OCI-LY3 (cell line): Measurements from ENCODE around the gene WDR90.

Experiments used
- H2AFZ ChIP-seq: fragments of 200-600, 300-600 bp; shearing (Covaris generic); 2 replicates; pipeline ENCODE4 v1.6.0; 2014; ENCODE audit warnings: antibody characterized with exemption, low read depth, low read length
- H3K27ac ChIP-seq: fragments of 200-600, 300-600 bp; sonication (generic); 2 replicates; pipeline ENCODE4 v1.5.1; 2014; ENCODE audit warnings: mild to moderate bottlenecking, low read length, moderate library complexity, mixed read lengths
- H3K27me3 ChIP-seq: fragments of 200-600, 300-600 bp; sonication (generic); 2 replicates; pipeline ENCODE4 v1.6.1; 2014; ENCODE audit warnings: low read depth, low read length, mixed read lengths
- H3K36me3 ChIP-seq: fragments of 200-600, 300-600 bp; sonication (generic); replicated peaks from 2 replicates; pipeline ENCODE3; 2014; ENCODE audit warnings: low read depth, low read length, mixed read lengths
- H3K4me1 ChIP-seq: fragments of 300-600, 200-600 bp; sonication (generic); 2 replicates; pipeline ENCODE4 v1.6.1; 2014; ENCODE audit warnings: low read length, mixed read lengths
- H3K4me2 ChIP-seq: fragments of 200-600, 300-600 bp; sonication (generic); 2 replicates; pipeline ENCODE4 v1.6.1; 2014; ENCODE audit warnings: low read length, mixed read lengths
- H3K4me3 ChIP-seq: fragments of 300-600, 200-600 bp; sonication (generic); 2 replicates; pipeline ENCODE4 v1.5.1; 2014; ENCODE audit warnings: antibody characterized with exemption, mild to moderate bottlenecking, low read length, moderate library complexity
- H3K79me2 ChIP-seq: fragments of 300-600, 200-600 bp; shearing (Covaris generic); 2 replicates; pipeline ENCODE4 v1.6.1; 2014; ENCODE audit warnings: mild to moderate bottlenecking, low read length, mixed read lengths
- H3K9ac ChIP-seq: fragments of 300-600, 200-600 bp; shearing (Covaris generic); 2 replicates; pipeline ENCODE4 v1.6.0; 2014; ENCODE audit warnings: mild to moderate bottlenecking, low read length, moderate library complexity
- H3K9me3 ChIP-seq: fragments of 200-600, 300-600 bp; shearing (Covaris generic); 2 replicates; pipeline ENCODE4 v1.6.1; 2014; ENCODE audit warnings: low read length, mixed read lengths; ENCODE audit not compliant: insufficient read depth
- H4K20me1 ChIP-seq: fragments of 200-600, 300-600 bp; sonication (generic); 2 replicates; pipeline ENCODE4 v1.6.1; 2016; ENCODE audit warnings: low read length, mixed read lengths; ENCODE audit not compliant: insufficient read depth
- CTCF ChIP-seq: fragments of 200-600, 300-600 bp; sonication (generic); IDR thresholded peaks from 2 replicates; pipeline ENCODE4 v1.5.1; 2014; ENCODE audit warnings: antibody characterized with exemption, low read length, low read depth
- EZH2phosphoT487 ChIP-seq: fragments of 200-600 bp; shearing (Covaris generic); IDR thresholded peaks from 2 replicates; pipeline ENCODE4 v1.6.1; 2018; ENCODE audit warnings: antibody characterized with exemption, mixed run types, low read depth

The WDR90 gene

DNA sequence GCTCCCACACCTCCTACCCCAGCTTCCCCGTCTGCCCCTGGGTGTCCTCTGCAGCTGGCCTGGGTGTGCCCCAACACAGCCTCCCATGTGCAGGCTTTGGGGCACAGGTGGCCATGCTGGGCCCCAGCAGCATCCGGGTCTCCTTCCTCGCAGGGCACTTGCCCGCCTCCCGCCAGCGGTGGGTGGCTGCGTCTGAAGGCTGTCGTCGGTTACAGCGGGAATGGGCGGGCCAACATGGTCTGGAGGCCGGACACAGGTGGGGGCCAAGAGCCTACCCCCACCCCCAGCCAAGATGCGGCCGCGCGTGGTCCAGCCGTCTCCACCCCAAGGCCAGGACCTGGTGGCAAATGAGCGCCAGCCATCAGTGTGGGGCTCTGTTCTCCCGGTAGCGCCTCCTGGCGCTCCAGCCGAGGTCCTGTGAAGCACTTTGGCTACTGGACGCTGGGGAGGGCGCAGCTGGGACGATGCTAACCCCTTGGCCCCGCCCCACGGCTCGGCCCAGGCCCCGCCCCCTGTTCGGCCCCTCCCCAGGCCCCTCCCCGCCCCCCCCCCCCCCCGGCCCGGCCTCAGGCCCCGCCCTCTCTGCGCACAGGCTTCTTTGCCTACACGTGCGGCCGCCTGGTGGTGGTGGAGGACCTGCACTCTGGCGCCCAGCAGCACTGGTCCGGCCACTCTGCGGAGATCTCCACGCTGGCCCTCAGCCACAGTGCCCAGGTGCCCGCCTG is 11.5 kb downstream of the WDR90 start:
- Histone ChIP-seq H3K9me3 (no peaks in the 10 kb centered on the region), H4K20me1 (no peaks in the 10 kb centered on the region), H3K4me3 (no peak overlapping the region), H3K27ac (no peak overlapping the region), H2AFZ (no peak overlapping the region), H3K27me3 (no peaks in the 10 kb centered on the region), H3K4me1 (peaks cover 3% of the 10 kb centered on the region; the same call in 1 of the 2 replicates), H3K4me2 (0 out of 2 replicates have a peak overlapping the region, but pooled peaks have one; percentile 12), H3K9ac (no peak overlapping the region), H3K36me3 (peaks cover 4% of the 10 kb centered on the region), H3K79me2 (no peaks in the 10 kb centered on the region)
- TF ChIP-seq CTCF (peak; percentile 25), EZH2phosphoT487 (no peak)

- no peaks in the 10 kb centered on the region for H3K27me3 ChIP-seq
- TF ChIP-seq EZH2phosphoT487 (no peak), CTCF (no peak; the same call in 1 of the 2 replicates)
- H3K9ac ChIP-seq, result no peak overlapping the region
- 0 out of 2 replicates have a peak overlapping the region, but pooled peaks have one; percentile 12 for H3K4me2 ChIP-seq
- peaks cover 3% of the 10 kb centered on the region; the same call in 1 of the 2 replicates for H3K4me1 ChIP-seq
- H4K20me1 ChIP-seq, result no peaks in the 10 kb centered on the region
- H3K27ac ChIP-seq, result no peak overlapping the region
- H3K36me3 ChIP-seq, result peaks cover 4% of the 10 kb centered on the region
- H3K9me3 ChIP-seq, result no peaks in the 10 kb centered on the region
- H2AFZ ChIP-seq, result no peak overlapping the region
- no peaks in the 10 kb centered on the region for H3K79me2 ChIP-seq
- no peak overlapping the region for H3K4me3 ChIP-seq
These were observed 12.1 kb downstream of the WDR90 start for GRCh38 chr16:661184-661821.

- Histone ChIP-seq H2AFZ (no peak overlapping the region), H3K27me3 (no peaks in the 10 kb centered on the region), H3K27ac (no peak overlapping the region), H3K9me3 (no peaks in the 10 kb centered on the region), H3K4me3 (no peak overlapping the region), H3K4me2 (no peak overlapping the region), H4K20me1 (no peaks in the 10 kb centered on the region), H3K9ac (no peak overlapping the region), H3K79me2 (no peaks in the 10 kb centered on the region), H3K4me1 (peaks cover 3% of the 10 kb centered on the region; the same call in 1 of the 2 replicates), H3K36me3 (peaks cover 4% of the 10 kb centered on the region)
- TF ChIP-seq CTCF (no peak), EZH2phosphoT487 (no peak)
These were observed 12.9 kb downstream of the WDR90 start for GRCh38 chr16:662095-662494.

GRCh38 chr16:662597-662996 is 13.4 kb downstream of the WDR90 start:
- H3K4me1 ChIP-seq, result peaks cover 7% of the 10 kb centered on the region; the same call in 1 of the 2 replicates
- no peaks in the 10 kb centered on the region for H3K27me3 ChIP-seq
- H3K4me2 ChIP-seq, result no peak overlapping the region
- H3K36me3 ChIP-seq, result peaks cover 4% of the 10 kb centered on the region
- H3K4me3 ChIP-seq, result no peak overlapping the region
- no peak overlapping the region for H2AFZ ChIP-seq
- H3K9me3 ChIP-seq, result no peaks in the 10 kb centered on the region
- H3K9ac ChIP-seq, result no peak overlapping the region
- TF ChIP-seq CTCF, result no peak
- TF ChIP-seq EZH2phosphoT487, result no peak
- no peaks in the 10 kb centered on the region for H4K20me1 ChIP-seq
- no peak overlapping the region for H3K27ac ChIP-seq
- no peaks in the 10 kb centered on the region for H3K79me2 ChIP-seq
